Mesothelial cell of epicardium (in vitro differentiated cells): Measurements from ENCODE around the gene FYCO1. TPM values are rescaled to one million over a fixed set of nuclear protein-coding genes. Genes with fewer than 3 reads are reported as not detected.

Experiments
- DNase-seq, 2 experiments: peaks; one replicate each; pipeline ENCODE4 v3.0.0; 2021; ENCODE audit warnings: low spot score in 2 of 2; ENCODE audit not compliant: unreplicated experiment in 2 of 2
- H3K27ac Mint-ChIP-seq: 2 replicates; pipeline ENCODE4 v1.8.0; 2021; ENCODE audit warnings: mixed read lengths
- H3K27me3 Mint-ChIP-seq: 2 replicates; pipeline ENCODE4 v1.8.0; 2021; ENCODE audit warnings: low read depth, mixed read lengths
- H3K36me3 Mint-ChIP-seq: 2 replicates; pipeline ENCODE4 v1.8.0; 2021; ENCODE audit warnings: mixed read lengths
- H3K4me1 Mint-ChIP-seq: 2 replicates; pipeline ENCODE4 v1.8.0; 2021; ENCODE audit warnings: mixed read lengths
- H3K4me3 Mint-ChIP-seq: 2 replicates; pipeline ENCODE4 v1.8.0; 2021; ENCODE audit warnings: mild to moderate bottlenecking, moderate library complexity, mixed read lengths
- H3K9me3 Mint-ChIP-seq: 2 replicates; pipeline ENCODE4 v1.8.0; 2021; ENCODE audit warnings: mixed read lengths
- CTCF ChIP-seq: fragments of 200-600 bp; sonication (generic); IDR thresholded peaks from one replicate; pipeline ENCODE4 v1.5.0; 2021; ENCODE audit warnings: antibody characterized with exemption; ENCODE audit not compliant: unreplicated experiment
- total RNA-seq: library from RNA; stranded (reverse); gene quantifications from 3 replicates; pipeline ENCODE4 v1.2.1, GENCODE V29; 2021

FYCO1 gene
- total RNA-seq, 1 donor from 2014 or later: 23.1 TPM

DNA sequence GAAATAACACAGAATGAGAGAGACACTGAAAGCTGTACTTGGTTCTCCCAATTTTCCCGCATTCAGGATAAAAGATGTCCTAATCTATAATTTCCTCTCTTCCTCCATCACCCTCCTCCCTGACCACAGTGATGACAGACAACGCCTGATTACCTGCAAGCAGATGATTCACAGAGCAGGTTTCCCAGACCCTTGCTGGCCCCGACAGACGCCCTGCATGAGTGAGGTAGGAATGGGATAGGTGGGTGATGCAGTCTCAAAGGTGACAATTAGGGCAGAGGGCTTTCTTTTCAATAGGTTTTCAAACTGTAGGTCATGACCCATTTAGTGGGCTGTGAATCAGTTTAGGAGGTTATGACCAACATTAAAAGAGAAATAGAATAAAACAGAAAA is 57.6 kb downstream of the FYCO1 start:
- Mint-ChIP-seq H3K4me1 (peaks cover 19% of the 10 kb centered on the region), H3K27me3 (no peaks in the 10 kb centered on the region), H3K27ac (no peak overlapping the region), H3K4me3 (no peak overlapping the region), H3K36me3 (peaks cover 33% of the 10 kb centered on the region), H3K9me3 (peaks cover 15% of the 10 kb centered on the region)
- TF ChIP-seq CTCF: no peak
- DNase-seq: no peak

- no peak for TF ChIP-seq CTCF
- H3K9me3 Mint-ChIP-seq: peaks cover 15% of the 10 kb centered on the region
- H3K36me3 Mint-ChIP-seq: peaks cover 37% of the 10 kb centered on the region
- no peak overlapping the region for H3K27ac Mint-ChIP-seq
- no peaks in the 10 kb centered on the region for H3K27me3 Mint-ChIP-seq
- peaks cover 19% of the 10 kb centered on the region for H3K4me1 Mint-ChIP-seq
- no peak for DNase-seq
- H3K4me3 Mint-ChIP-seq: no peak overlapping the region
Observed at GRCh38 chr3:45937206-45938042, 58.2 kb downstream of the FYCO1 start.

- TF ChIP-seq CTCF: no peak
- H3K4me3 Mint-ChIP-seq: no peak overlapping the region
Observed at GRCh38 chr3:45936261-45936660, 59.4 kb downstream of the FYCO1 start.

GRCh38 chr3:45933591-45933990 is 62.0 kb downstream of the FYCO1 start:
- no peak for TF ChIP-seq CTCF
- DNase-seq: no peak
- Mint-ChIP-seq H3K36me3 (peaks cover 35% of the 10 kb centered on the region), H3K9me3 (peaks cover 7% of the 10 kb centered on the region), H3K4me1 (no peaks in the 10 kb centered on the region), H3K27me3 (no peaks in the 10 kb centered on the region), H3K27ac (no peak overlapping the region), H3K4me3 (no peak overlapping the region)

More at GRCh38 chr3:45936261-45936660, 59.4 kb downstream of the FYCO1 start:
- Mint-ChIP-seq H3K4me1 (peaks cover 19% of the 10 kb centered on the region), H3K9me3 (peaks cover 15% of the 10 kb centered on the region), H3K27ac (no peak overlapping the region), H3K27me3 (no peaks in the 10 kb centered on the region), H3K36me3 (peaks cover 34% of the 10 kb centered on the region)
- no peak for DNase-seq

DNA sequence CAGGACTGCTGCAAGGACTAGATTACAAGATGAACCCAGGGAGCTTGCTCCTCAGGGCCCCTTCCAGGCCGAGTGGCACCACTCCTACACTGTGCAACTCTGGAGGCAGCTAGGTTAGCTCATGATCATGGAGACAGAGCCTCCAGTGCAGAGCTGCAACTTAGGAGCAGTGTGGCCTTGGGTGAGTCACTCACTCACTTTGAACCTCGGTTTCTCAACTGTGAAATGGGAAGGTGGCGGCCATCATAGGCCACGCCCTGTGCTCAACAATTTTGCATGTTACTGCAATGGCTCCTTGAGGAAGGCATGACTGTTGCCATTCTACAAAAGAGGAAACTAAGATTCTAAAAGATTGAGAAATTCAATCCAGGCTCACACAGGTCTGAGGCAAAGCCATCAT is 63.5 kb downstream of the FYCO1 start:
- Mint-ChIP-seq H3K27me3 (no peaks in the 10 kb centered on the region), H3K27ac (no peak overlapping the region), H3K4me3 (no peak overlapping the region), H3K36me3 (peaks cover 45% of the 10 kb centered on the region), H3K9me3 (peaks cover 7% of the 10 kb centered on the region), H3K4me1 (no peaks in the 10 kb centered on the region)
- TF ChIP-seq CTCF: no peak
- DNase-seq: no peak
